ENCODE measurements around the gene KRT80. TPM values are rescaled to one million over a fixed set of nuclear protein-coding genes. Genes with fewer than 3 reads are reported as not detected.

KRT80 gene
- polyA plus RNA-seq, 2 of the 4 experiments (the other 2 are of a cell fraction), result 38.3 to 63.1 TPM

- Histone ChIP-seq H3K4me3 (peak overlapping the region; percentile 18; the same call in 2 of the 3 replicates), H3K9me3 (no peaks in the 10 kb centered on the region), H3K27ac (peak overlapping the region; percentile 100), H3K4me1 (peaks cover 88% of the 10 kb centered on the region), H3K4me2 (peak overlapping the region; percentile 76)
- ATAC-seq (peak in 1 of 2 experiments; percentile 1; a peak in 2 of 6 replicates), FAIRE-seq (no peak), DNase-seq (ENCODE audit: low read depth in 1 of 2, low spot score in 1 of 2) (peak in 1 of 2 experiments; percentile 72)
- TF ChIP-seq ZNF302 (CRISPR knock-in tag; IDR thresholded peaks at IDR 0.05) (peak; percentile 99), EHF (CRISPR knock-in tag; IDR thresholded peaks at IDR 0.05) (peak; percentile 100), MYC (IDR thresholded peaks at IDR 0.05; ENCODE audit: borderline replicate concordance, low read length) (no peak), HOXB13 (CRISPR knock-in tag; IDR thresholded peaks at IDR 0.05; ENCODE audit: low read depth) (peak; percentile 100), ZSCAN20 (CRISPR knock-in tag; IDR thresholded peaks at IDR 0.05) (peak; percentile 98), POLR2A (IDR thresholded peaks at IDR 0.05; ENCODE audit: low read length) (no peak; the same call in 1 of the 2 replicates), HOXA7 (CRISPR knock-in tag; IDR thresholded peaks at IDR 0.05) (peak; percentile 96), EP300 (IDR thresholded peaks at IDR 0.05) (no peak), FOSB (CRISPR knock-in tag; IDR thresholded peaks at IDR 0.05) (peak; percentile 97), CBX2 (IDR thresholded peaks at IDR 0.05; ENCODE audit: borderline replicate concordance, low read depth) (no peak), JUN (IDR thresholded peaks at IDR 0.05) (no peak; a peak in 1 of 5 replicates), TP53 (CRISPR knock-in tag; IDR thresholded peaks at IDR 0.05) (peak; percentile 99), HEYL (CRISPR knock-in tag; IDR thresholded peaks at IDR 0.05) (peak; percentile 98), HMGXB4 (CRISPR knock-in tag; IDR thresholded peaks at IDR 0.05; ENCODE audit: borderline replicate concordance) (peak; percentile 97), JUNB (IDR thresholded peaks at IDR 0.05) (no peak), RARB (CRISPR knock-in tag; IDR thresholded peaks at IDR 0.05) (peak; percentile 87), TFCP2L1 (CRISPR knock-in tag; IDR thresholded peaks at IDR 0.05) (peak; percentile 85; the same call in 1 of the 2 replicates), NPAS2 (CRISPR knock-in tag; IDR thresholded peaks at IDR 0.05; ENCODE audit: borderline replicate concordance) (peak; percentile 84; the same call in 1 of the 2 replicates), HOXB5 (CRISPR knock-in tag; IDR thresholded peaks at IDR 0.05) (peak; percentile 99), FOXS1 (CRISPR knock-in tag; IDR thresholded peaks at IDR 0.05) (peak; percentile 98), NR3C1 (IDR thresholded peaks at IDR 0.05) (no peak)
- TF ChIP-seq, protein P1, sequence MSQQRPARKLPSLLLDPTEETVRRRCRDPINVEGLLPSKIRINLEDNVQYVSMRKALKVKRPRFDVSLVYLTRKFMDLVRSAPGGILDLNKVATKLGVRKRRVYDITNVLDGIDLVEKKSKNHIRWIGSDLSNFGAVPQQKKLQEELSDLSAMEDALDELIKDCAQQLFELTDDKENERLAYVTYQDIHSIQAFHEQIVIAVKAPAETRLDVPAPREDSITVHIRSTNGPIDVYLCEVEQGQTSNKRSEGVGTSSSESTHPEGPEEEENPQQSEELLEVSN (IDR thresholded peaks at IDR 0.05; ENCODE audit: borderline replicate concordance, low read depth), result 0 out of 2 replicates have a peak, but pooled peaks have one; percentile 48
- TF ChIP-seq, protein P2, sequence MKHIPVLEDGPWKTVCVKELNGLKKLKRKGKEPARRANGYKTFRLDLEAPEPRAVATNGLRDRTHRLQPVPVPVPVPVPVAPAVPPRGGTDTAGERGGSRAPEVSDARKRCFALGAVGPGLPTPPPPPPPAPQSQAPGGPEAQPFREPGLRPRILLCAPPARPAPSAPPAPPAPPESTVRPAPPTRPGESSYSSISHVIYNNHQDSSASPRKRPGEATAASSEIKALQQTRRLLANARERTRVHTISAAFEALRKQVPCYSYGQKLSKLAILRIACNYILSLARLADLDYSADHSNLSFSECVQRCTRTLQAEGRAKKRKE (CRISPR knock-in tag; IDR thresholded peaks at IDR 0.05; ENCODE audit: low read depth), result peak; percentile 99
- CTCF ChIA-PET, result interaction anchor here (1.0 to 19.3 kb wide), 18 partner anchors 9 to 832 kb away, joined by 3 to 833 read pairs (median 6); partner anchors contain the start of gene KRT7
- POLR2A ChIA-PET, result interaction anchor here (0.5 to 3.7 kb wide), 28 partner anchors 8 to 859 kb away, joined by 3 to 75 read pairs (median 4); partner anchors contain the start of genes ATG101, EIF4B, KRT7 and KRT8
- 11% methylated on average over 9 of the region's 11 CpGs for WGBS (ENCODE audit: missing lambda C conversion rate)
These were observed 44.9 kb downstream of the KRT80 start for GRCh38 chr12:52146822-52147366.
